Cerebellar nuclear complex (tissue), 1 donor: ENCODE results near the gene PIP5KL1.
"Not testable (repeated sequence)": the region's sequence is repeated elsewhere in the genome, so short reads cannot be mapped to it uniquely, and the experiment has no call there.

Experiments
- DNase-seq, 2 experiments: peaks; one replicate each; lab custom pipeline; 2025; lab: John Stamatoyannopoulos, UW

PIP5KL1 gene

DNA sequence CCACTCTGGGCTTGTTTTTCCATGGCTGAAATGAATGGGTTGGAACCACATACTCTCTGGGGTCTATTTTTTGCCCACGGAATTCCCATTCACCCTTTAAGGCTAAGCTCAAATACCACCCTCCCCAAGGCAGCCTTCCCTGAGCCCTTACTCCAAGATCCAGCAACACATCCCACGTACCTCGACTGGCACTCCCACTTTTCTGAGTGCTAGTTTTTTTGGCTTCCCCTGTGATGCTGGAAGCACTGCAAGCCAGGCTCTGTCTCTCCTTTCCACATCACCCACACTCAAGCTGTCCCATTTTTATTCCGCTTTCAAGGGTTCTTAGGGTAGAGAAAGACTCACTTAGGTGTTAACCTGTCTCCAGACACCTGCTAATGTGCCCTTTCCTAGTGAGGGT is 37.2 kb downstream of the PIP5KL1 start:
- DNase-seq = no peak

DNA sequence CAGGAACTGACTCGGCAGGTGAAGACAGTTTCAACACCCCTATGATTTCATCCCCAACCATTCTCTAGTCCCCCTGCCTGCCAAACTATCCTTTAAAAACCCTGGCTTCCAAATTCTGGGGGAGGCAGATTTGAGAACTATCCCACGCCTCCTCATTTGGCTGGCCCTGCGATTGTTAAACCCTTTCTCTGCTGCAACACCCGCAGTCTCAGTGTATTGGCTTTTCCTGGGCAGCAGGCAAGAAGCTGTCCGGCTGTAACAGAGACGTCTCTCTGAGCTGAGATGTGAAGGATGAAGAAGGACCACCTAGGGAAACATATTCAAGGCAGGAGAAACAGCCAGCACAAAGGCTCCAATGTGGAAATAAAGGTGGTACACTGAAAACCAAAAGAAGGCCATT is 37.7 kb downstream of the PIP5KL1 start:
- DNase-seq = no peak

DNA sequence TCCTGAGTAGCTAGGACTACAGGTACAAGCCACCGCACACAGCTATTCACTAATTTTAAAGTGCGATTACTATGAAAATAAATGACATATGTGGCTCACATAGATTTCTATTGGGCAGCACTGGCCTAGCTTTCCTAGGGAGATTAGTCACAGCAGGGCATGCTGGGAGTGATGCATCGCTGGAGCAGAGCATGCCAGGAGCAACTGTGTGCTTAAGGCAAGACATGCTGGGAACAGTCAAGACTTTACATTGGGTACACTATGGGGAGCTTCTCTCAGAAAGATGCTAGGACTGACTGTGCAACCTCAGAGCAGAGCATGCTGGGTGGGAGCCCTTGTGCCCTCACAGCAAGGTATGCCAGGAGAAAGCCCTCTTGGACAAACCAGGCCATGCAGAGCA is 40.5 kb downstream of the PIP5KL1 start:
- no peak for DNase-seq

DNA sequence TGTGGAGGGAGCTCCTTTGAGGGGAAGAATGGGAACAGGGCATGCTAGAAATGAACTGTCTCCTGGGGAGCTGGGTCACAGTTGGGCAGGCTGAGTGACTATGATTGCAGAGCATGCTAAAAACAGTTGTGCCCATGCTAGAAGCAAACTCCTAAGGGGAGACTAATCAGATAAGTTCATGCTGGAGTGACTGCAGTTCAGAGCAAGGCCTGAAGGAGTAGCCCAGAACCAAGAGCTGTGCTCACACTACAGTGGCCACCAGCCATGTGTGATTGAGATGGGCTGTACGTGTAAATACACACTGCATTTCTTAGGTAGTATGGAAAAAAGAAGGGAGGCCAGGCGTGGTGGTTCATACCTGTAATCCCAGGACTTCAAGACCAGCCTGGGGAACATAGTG is 42.8 kb downstream of the PIP5KL1 start:
- DNase-seq = no peak

DNA sequence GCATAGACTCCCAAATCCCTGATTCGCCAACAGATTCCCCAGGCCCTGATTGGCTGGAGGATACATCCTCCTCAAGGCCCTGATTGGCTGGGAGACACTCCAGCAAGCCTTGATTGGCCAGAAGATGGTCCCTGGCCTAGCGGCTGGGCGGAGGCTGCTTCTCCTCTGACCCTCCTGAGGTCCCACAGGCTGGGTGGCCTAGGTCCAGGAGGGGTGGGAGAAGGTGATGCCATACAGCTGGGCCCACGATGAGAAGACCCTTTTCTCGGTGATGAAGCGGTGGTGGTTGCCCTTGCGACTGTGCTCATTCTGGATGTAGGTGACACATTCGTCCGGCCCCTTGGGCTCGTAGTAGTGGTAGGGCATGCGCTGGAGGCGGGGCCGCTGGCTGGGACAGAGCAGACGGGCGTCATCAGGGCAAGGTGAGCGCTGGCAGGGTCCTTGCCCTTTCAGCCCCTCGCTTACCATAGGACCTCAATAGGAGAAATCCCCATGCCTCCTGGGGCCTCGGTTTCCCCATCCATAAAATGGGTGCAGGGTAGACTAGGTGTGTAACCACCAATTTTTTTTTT is 44.1 kb downstream of the PIP5KL1 start:
- no peak for DNase-seq

DNA sequence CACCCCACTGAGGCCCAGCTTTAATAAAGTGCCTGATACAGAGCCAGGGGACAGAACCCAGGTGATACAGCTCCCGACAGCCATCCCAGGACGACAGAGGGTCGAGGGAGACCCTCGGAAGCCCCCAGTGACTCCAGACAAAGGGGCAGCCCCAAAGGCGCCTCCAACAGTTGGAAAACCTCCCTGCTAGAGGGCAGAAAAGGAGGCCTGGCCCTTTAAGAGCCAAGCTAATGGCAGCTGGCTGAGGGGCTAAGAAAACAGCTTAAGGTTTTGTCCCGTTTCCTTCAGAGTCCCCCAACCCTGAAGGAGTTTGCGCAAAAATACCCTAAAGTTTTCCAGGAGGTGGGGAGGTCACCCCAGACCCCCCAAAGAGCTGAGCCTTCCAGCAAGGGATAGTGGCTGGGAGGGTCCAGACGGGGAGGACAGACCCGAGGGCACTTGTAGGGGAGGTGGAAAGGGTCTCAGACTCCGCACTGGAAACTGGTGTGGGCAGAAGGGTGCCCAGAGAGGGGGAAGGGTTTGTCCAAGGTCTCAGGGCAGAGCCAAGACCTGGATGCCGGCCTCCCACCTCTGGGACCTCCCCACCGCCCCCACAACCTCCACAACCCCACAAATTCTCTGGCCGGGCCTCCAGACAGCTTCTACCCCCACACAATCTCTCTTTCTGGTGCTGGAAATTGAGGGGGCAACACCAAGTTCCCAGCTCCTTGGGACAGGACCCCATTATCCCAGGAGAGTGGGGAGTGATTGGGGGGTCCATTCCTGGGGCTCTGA is 44.9 kb downstream of the PIP5KL1 start:
- DNase-seq = no peak

DNA sequence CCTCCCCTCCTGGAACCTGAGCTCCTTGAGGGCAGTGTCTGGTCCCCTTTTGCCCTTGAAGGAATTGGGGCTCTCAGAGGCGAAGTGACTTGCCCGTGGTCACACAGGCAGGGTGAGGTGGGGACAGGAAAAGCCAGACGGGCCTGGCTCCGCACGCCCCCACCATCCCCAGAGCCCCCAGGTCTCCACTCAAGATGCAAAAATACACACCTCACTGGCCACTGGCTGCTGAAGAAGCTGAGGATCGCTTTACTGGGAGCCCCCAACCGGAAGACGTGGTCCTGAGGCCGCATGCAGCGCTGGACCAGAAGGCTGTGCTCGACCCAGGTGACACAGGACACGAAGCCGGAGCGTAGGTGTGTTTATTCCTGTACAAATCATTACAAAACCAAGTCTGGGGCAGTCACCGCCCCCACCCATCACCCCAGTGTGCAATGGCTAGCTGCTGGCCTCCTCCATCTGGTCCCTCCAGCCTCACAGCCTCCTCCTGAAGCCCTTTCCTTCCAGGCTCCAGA is 45.5 kb downstream of the PIP5KL1 start:
- no peak for DNase-seq

DNA sequence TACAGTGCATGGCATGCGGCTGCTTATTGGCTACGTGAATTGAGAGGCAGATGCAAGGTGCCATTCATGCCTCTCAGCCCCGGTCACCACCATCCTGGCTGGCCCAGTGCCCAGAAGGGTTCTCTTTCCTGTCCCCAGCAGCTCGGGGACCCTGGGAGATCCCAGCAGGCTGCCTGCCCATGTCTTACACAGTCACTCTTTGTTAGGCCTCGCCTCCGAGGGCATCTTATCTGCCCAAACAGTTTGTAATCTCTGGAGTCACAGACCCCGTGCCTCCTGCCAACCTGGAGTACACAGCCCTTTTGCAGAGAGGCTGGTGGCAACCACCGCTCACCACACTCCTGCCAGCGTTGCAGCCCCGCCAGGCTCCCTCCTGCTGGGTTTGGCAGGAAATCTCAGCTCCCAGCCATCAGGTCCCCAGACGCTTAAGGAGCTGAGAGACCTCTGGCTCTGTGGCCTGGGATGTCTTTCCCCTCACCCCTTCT is 46.1 kb downstream of the PIP5KL1 start:
- no peak for DNase-seq

DNA sequence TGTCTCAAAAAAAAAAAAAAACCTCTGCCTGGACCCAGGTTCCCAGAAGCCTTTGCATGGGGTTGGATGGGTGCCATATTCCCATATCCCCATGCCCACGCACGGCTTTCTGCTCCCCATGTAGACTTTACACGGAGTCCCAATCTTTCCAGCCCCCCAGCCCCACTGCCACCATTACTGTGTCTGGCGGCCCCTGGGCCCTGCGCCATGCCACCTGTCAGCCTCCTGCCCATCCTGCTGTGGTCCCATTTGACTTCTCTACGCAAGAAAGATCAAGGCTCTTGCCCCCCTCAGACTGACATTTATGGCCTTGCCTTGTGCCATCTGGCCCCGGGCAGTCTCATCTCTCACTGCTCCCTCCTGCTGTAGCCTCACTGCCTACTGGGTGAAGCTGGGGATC is 46.6 kb downstream of the PIP5KL1 start:
- no peak for DNase-seq

DNA sequence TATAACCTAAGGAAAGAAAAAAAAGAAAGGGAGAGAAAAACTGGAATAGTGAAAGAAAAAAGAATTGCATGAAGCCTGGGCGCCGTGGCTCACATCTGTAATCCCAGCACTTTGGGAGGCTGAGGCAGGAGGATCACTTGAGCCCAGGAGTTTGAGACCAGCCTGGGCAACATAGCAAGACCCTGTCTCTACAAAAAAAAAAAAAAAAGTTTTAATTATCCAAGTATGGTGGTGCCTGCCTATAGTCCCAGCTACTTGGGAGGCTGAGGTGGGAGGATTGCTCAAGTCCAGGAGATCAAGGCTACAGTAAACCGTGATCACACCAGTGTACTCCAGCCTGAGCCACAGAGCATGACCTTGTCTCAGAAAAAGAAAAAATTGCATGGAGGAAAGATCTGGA is 48.9 kb downstream of the PIP5KL1 start:
- DNase-seq = not testable (repeated sequence)

DNA sequence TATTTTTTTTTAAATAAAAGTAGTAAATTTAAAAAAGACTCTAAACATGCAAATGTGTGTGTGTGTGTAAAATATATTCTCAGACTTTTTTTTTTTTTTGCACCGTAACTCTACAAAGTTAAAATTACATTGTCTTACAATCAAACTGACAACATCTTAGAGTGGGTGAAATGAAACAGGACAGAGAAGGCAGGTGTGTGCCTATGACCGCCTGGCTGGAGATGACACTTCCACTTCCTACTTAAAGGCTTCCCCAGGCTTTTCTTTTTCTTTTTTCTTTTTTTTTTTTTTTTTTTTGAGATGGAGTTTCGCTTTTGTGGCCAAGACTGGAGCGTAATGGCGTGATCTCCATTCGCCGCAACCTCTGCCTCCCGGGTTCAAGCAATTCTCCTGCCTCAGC is 50.4 kb downstream of the PIP5KL1 start:
- DNase-seq = no peak

DNA sequence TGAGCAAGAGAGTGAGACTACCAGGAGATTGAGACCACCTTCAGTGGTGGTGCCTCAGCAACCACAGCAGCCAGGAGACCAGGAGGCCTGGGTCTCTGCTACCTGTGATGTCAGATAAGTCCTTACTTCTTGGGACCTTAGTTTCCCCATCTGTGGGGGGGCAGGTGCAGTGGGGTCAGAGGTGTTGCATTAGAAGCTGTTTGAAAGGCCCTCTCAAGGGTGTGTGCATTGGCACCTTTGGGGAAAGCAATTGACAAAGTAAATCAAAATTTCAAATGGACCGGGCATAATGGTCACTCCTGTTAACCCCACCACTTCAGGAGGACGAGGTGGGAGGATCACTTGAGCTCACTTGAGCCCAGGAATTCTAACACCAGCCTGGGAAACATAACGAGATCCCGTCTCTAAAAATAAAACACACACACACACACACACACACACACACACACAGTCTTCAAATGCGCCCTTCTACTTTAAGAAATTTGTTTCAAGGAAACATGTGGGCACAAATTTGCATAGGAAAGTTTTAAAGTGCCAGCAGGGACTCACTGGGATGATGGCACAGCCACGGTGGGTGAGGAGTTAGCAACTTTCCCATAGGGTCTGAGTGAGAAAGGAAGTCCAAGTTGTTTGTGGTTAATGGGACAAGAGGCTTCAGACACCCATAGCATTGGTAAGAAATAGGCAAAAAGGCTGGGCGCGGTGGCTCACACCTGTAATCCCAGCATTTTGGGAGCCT is 51.8 kb downstream of the PIP5KL1 start:
- no peak for DNase-seq

DNA sequence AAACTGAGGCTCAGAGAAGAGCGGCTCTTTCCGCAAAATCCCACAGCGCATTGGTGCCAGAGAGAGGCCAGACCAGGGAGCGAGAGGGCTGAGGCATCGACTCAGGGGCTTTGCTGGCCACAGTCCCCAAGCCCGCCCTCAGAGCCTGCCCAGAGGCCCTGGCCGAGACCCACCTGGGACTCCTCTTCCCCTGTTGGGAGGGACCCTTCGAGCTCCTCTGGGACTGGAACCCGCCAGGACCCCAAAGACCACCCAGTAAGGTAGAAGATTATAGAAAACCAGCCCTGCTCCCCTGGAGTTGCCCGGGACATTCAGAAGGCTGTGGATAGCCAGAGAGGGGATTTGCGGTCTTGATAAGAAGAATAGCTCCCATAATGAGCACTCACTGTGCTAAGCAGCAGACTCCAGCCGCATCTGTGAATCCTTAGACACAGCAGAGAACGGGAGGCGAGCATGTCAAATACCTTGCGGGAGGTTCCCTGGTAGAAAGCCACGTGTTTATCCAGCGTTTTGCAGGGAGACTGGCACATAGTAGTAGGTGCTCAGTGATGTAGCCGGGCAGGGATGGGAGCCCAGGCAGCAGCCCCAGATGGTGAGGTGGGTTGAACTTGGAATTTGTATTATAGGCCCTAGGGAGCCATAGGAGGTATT is 52.5 kb downstream of the PIP5KL1 start:
- DNase-seq = no peak

DNA sequence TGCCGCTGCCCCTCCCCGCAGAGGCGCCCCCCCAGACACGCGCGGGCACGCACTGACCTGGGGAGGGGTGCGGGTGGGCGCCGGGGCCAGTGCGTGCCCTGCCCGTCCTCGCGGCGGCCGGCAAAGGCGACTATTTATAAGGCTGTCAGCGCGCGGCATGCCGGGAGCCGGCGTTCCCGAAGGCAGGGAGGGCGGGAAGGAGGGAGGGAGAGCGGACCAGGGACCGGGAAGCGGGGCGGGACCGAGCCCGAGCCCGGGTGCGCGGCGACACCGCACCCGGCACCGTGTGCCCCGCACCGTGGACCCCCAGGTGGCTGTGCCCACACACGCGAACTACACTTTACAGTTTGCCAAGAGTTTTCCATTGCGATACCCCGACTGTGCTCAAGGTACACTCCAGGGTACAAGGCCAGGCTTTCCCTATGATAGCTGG is 53.0 kb downstream of the PIP5KL1 start, which contains the start of gene AK1:
Gene AK1, minus strand, starts transcription at position 110 of the 433 bp plus-strand sequence. CDS start 3,058 bp downstream, outside the sequence.
- peak in 1 of 2 experiments; percentile 37 for DNase-seq

DNA sequence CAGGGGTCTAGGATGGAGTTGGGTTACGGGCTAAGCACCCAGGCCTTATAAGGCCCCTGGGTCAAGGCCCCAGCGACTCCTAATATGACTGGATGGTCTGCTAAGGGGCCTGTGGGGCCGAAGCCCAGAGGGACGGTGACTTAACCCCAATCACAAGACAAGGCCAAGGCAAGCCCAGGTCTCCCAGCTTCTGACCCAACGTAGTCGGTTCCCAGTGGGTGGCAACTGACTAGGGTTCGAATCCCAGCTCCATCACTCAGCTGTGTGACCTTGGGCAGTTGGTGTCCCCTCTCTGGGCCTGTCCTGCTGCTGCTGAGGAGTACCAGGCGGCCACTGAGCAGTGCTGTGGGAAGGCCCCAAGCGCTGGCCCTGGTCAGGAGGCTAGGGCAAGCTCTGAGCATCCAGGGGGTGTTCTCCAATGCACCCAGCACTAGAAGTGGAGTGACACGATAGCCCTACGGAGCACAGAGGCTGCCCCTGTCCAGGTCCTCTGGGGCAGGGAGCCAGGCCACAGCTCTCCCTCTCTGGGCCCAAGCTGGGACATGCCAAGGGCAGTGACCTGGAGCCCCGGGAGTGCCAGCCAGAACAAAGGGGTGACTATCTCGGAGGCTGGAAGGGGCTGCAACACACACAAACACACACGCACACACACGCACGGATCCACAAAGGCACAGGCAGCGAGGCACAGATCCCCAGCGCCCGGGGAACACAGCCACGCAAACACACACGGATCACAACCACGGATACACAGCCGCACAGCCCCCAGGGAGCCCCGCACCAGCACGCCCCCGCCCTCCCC is 53.6 kb downstream of the PIP5KL1 start:
- DNase-seq = no peak

DNA sequence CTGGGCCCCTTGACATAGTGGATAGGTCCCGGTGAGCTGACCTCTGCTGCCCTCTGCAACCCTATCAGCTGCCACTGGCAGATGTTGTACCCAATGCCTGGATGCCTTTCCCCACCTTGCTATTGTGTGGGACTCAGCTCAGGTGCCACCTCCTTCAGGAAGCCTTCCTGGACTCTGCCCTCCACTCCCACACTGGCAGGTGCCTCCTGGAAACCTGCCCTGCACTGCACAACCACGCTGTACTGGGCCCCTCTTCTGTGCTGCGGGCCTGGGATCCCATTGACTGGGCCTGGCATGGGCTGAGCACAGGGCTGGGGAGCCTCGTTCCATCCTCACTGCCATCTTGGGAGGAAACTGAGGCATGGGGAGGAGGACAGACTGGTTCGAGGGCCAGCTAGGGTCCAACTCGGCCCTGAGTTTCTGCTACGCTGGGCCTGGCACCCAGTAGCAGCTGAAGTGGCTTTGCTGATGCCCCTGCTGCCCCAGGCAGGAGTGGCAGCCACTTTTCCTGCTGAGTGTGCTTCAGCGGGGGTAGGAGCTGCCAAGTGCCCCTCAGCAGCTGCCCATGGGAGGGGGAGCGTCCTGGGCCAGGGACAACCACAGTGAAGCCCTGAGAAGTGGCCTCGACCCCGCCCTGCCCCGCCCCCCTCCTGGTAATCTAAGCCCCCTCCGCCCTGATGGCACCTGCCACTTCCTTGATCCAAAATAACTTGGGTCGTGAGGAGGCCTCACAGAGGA is 54.4 kb downstream of the PIP5KL1 start:
- no peak for DNase-seq

DNA sequence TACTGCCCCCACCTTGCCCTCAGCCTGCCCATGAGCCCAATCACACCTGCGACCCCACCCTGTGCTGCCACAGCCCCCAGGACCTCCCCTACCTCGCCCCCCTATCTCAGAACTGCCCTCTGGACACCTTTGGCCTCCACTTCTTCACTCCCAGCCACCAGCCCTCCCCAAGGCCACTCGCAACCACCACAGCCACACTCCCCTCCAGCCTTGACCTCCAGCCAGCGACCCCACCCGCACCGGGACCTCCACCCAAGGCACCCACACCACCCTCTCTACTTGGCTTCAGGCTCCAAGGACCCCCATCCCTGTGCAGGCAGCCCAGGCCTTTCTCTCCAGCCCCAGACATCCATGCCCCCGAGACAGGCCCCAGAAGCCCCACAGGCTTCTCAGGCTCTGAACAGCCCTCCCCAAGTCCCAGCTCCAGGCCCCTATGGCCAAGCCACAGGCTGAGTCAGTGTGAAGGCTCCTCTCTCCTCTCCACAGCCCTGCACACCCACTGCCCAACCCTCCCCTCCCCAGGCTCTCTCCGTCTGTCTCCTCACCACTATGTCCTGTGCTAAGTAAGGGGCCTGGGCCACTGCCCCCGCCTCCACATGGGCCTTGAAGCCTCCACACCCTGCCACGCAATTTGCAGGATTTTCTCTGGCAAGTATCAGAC is 55.1 kb downstream of the PIP5KL1 start:
- no peak for DNase-seq

DNA sequence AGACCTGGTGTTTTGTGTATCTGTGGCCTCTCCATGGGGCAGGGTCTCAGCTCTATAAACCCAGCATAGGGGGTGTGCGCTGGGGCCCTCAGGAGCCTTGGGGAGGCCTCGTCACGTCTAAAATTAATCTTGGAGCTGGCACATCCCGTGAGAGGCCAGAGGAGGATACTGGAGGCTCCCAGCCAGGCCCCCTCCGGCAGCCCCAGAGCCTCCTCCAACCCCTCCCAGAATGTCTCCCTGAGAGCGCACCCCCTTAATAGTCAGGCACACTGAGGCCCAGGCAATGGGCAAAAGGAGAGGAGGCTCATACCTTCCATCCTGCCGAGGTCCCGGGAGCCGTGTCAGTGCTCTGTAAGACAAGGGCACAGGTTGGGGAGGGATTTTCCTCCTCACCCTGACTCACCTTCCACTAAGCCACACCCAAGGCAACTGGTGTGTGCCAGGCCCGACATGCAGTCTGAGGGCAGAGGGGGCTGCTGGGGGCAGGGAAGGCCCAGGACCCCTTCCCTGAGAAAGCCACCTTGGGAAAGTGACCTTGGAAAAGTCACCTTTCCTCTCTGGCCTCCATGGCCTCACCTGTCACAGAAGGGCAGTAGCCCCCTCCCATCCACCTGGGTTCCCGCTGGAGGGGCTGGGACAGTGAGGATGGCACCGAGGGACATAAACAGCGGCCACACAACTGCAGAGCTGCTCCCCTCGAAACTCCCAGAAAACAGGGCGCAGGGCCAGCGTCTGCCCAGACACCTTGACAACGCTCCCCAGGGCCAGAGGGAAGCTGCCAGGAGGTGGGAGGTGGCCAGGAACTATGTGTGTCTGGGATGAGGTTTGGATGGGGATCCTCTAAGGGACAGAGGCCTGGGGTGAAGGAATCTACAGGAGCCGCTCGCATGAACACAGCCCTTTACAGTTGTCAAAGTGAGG is 56.0 kb downstream of the PIP5KL1 start:
- DNase-seq = no peak

DNA sequence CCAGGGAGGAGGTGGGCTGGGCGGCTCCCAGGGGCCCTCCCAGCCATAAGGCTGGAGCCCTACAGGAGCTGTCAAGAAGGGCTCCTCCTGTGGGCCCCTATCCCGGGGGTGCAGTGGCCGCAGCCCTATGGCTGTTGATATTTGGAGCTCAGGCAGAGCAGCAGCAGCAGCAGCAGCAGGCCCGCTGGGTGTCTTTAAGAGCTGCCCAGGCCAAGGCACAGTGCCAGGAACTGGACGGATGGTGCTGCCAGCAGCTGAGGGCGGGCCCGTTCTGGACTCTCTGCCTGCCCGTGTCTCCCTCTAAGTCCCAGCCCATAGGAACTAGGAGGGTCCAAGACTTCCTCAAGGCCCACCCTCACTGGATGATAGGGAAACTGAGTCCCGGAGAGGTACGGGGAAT is 56.7 kb downstream of the PIP5KL1 start:
- DNase-seq = no peak
